ENCODE results near the gene AFF3. TPM values are rescaled to one million over a fixed set of nuclear protein-coding genes. Genes with fewer than 3 reads are reported as not detected.

Gene AFF3
- total RNA-seq, 1 donor from 2014 or later = 44.6 TPM

DNA sequence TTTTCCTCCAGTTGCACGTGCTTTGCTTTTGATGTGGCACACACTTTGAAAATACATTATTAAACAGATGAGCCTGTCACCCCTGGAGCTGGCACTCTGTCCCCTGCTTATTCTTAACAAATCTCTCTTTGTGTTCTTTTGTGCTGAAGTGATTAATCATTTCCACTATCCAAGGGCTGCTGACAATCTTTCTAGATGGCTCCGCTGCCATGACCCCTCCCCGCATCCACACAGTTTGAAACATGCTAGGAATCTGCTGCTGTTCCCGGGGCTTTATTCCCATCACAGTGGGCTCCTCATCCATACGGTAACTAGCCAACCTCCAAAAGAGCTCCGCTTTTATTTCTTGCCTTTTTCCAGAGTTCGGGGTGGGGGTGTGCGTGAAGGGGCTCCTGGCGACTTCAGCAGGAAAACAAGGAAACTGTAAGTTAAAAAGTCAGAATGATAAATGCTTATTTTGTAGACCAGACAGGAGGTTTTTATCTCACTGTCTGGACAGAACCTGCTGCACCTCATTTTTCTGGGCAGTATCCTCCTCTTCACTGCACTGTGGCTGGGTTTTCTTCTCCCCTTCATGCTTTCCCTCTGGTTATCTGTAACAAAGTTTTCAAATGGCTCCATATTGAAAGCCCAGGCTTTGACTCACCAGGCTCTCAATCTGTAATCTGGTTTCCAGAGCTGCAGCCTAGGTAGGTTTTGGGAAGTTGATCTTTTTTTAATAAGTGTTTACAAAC lies 319.7 kb downstream of the AFF3 start:
- Histone ChIP-seq H3K4me3 (no peak overlapping the region), H3K27me3 (no peaks in the 10 kb centered on the region), H3K4me1 (no peaks in the 10 kb centered on the region), H3K27ac (no peak overlapping the region), H3K36me3 (no peaks in the 10 kb centered on the region), H3K9me3 (no peaks in the 10 kb centered on the region)
- no peak for ATAC-seq
- intact Hi-C loops (cut with DNase I) = no loop called here
- no peak for DNase-seq
- TF ChIP-seq, protein P1, sequence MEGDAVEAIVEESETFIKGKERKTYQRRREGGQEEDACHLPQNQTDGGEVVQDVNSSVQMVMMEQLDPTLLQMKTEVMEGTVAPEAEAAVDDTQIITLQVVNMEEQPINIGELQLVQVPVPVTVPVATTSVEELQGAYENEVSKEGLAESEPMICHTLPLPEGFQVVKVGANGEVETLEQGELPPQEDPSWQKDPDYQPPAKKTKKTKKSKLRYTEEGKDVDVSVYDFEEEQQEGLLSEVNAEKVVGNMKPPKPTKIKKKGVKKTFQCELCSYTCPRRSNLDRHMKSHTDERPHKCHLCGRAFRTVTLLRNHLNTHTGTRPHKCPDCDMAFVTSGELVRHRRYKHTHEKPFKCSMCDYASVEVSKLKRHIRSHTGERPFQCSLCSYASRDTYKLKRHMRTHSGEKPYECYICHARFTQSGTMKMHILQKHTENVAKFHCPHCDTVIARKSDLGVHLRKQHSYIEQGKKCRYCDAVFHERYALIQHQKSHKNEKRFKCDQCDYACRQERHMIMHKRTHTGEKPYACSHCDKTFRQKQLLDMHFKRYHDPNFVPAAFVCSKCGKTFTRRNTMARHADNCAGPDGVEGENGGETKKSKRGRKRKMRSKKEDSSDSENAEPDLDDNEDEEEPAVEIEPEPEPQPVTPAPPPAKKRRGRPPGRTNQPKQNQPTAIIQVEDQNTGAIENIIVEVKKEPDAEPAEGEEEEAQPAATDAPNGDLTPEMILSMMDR (IDR thresholded peaks at IDR 0.05) = no peak

DNA sequence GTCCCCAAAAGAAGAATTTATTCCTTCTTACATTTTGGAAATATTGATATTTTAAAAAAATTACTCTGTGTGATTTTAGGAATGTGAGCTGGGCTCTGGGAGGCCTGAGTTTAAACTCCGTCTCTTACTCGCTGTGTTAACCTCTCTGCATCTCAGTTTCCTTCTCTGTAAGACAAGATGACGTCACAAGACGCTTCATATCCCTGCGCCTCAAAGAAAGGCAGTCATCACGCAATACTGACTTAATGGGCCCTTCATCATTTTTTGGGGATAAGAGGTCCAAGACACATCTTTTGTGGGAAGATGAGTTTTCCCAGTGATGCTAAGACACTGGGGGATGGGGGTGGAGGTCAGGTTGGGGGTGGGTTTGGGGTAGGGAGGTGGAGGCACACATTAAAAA lies 320.4 kb downstream of the AFF3 start:
- TF ChIP-seq, protein P1 (IDR thresholded peaks at IDR 0.05) = no peak
- H3K4me1 ChIP-seq = no peaks in the 10 kb centered on the region
- H3K9me3 ChIP-seq = no peaks in the 10 kb centered on the region
- DNase-seq (no peak), ATAC-seq (no peak)
- no peaks in the 10 kb centered on the region for H3K36me3 ChIP-seq
- H3K27me3 ChIP-seq = no peaks in the 10 kb centered on the region
- intact Hi-C loops (cut with DNase I) = no loop called here
- H3K27ac ChIP-seq = no peak overlapping the region
- no peak overlapping the region for H3K4me3 ChIP-seq

DNA sequence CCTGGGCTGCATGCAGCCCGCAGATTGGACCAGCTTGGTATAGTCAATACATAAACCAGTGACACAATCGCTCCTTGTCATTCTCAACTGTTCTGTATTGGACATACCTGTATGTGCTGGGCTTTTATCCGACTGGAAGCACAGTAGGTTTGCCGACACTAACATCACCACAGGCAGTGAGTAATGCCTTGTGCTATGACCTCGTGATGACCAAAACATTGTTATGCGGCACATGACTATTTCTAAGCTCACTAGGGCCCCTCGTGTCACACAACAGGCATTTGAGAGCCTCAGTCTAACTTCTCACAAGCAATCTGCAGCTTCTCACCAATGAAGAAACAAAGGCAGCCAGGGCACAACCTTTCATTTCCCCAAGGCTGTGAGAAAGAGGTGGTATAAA lies 320.8 kb downstream of the AFF3 start:
- Histone ChIP-seq H3K4me3 (no peak overlapping the region), H3K4me1 (no peaks in the 10 kb centered on the region), H3K27ac (no peak overlapping the region), H3K9me3 (no peaks in the 10 kb centered on the region), H3K27me3 (no peaks in the 10 kb centered on the region), H3K36me3 (no peaks in the 10 kb centered on the region)
- intact Hi-C loops (cut with DNase I) = no loop called here
- ATAC-seq = no peak
- DNase-seq = no peak
- TF ChIP-seq, protein P1 (IDR thresholded peaks at IDR 0.05) = no peak

DNA sequence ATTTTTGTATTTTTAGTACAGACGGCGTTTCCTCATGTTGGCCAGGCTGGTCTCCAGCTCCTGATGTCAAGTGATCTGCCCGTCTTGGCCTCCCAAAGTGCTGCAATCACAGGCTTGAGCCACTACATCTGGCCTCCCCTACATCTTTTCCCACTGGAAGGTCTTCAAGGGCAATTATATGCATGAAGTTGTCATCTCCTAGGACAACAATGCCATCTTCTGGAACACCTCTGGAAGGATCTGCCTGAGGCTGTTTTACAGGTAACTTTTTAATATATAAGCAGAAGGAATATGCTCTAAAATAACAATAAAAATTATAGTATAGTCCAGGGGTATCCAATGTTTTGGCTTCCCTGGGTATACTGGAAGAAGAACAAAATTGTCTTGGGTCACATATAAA lies 321.4 kb downstream of the AFF3 start:
- H3K4me3 ChIP-seq = no peak overlapping the region
- no peaks in the 10 kb centered on the region for H3K27me3 ChIP-seq
- no peaks in the 10 kb centered on the region for H3K4me1 ChIP-seq
- no peaks in the 10 kb centered on the region for H3K9me3 ChIP-seq
- H3K27ac ChIP-seq = no peak overlapping the region
- no peak for ATAC-seq
- H3K36me3 ChIP-seq = no peaks in the 10 kb centered on the region
- TF ChIP-seq, protein P1 (IDR thresholded peaks at IDR 0.05) = no peak
- no peak for DNase-seq
- intact Hi-C loops (cut with DNase I) = no loop called here

DNA sequence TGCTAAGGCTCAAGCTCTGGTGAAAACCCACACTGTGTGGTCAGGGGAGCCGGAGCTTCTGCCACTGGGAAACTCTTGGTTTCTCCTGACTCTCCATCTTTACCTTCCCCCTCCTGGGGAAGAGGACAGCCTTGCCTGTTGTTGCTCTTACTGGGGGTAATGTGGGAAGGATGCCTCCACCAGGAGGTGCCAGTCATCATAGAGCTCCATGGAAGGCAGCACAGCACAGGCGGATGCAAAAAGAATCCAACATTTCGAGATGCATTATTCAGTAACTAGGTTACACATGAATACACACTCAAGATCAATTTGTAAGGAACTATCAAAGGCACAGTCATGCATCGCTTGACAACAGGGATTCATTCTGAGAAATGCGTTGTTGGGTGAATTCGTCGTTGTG lies 322.6 kb downstream of the AFF3 start:
- Histone ChIP-seq H3K4me1 (no peaks in the 10 kb centered on the region), H3K36me3 (no peaks in the 10 kb centered on the region), H3K27me3 (no peaks in the 10 kb centered on the region), H3K27ac (no peak overlapping the region), H3K4me3 (no peak overlapping the region), H3K9me3 (no peaks in the 10 kb centered on the region)
- intact Hi-C loops (cut with DNase I) = no loop called here
- no peak for DNase-seq
- TF ChIP-seq, protein P1 (IDR thresholded peaks at IDR 0.05) = no peak
- ATAC-seq = no peak

DNA sequence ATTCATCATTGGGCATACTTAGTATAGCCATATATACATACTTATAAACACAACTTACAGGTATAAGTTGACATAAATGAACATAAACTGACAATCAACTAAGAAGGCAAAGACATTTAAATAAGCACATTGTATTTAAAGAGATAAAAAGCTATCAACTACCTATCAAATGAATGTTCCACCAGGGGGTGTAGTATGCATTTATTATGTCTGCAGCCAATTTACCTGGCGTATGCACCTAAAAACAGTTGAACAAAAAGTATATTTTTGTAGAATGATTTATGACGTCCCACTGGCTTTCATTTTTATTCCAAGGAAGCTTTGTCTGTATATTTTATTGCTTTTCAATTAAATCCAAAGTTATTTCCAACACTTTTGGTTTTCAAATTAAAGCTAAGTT lies 323.5 kb downstream of the AFF3 start:
- Histone ChIP-seq H3K4me3 (no peak overlapping the region), H3K9me3 (no peaks in the 10 kb centered on the region), H3K4me1 (no peaks in the 10 kb centered on the region), H3K36me3 (no peaks in the 10 kb centered on the region), H3K27ac (no peak overlapping the region), H3K27me3 (no peaks in the 10 kb centered on the region)
- TF ChIP-seq, protein P1 (IDR thresholded peaks at IDR 0.05) = no peak
- DNase-seq (no peak), ATAC-seq (no peak)
- intact Hi-C loops (cut with DNase I) = no loop called here
